HG02840 (cell line): Measurements from ENCODE around the gene NKX2-3.

Experiments
- ATAC-seq: cut with Tn5 transposase; IDR thresholded peaks from one replicate; pipeline ENCODE4 v1.9.1; 2021; ENCODE audit warnings: mild to moderate bottlenecking, moderate library complexity, moderate number of reproducible peaks; ENCODE audit not compliant: unreplicated experiment, low FRiP score

NKX2-3 gene

DNA sequence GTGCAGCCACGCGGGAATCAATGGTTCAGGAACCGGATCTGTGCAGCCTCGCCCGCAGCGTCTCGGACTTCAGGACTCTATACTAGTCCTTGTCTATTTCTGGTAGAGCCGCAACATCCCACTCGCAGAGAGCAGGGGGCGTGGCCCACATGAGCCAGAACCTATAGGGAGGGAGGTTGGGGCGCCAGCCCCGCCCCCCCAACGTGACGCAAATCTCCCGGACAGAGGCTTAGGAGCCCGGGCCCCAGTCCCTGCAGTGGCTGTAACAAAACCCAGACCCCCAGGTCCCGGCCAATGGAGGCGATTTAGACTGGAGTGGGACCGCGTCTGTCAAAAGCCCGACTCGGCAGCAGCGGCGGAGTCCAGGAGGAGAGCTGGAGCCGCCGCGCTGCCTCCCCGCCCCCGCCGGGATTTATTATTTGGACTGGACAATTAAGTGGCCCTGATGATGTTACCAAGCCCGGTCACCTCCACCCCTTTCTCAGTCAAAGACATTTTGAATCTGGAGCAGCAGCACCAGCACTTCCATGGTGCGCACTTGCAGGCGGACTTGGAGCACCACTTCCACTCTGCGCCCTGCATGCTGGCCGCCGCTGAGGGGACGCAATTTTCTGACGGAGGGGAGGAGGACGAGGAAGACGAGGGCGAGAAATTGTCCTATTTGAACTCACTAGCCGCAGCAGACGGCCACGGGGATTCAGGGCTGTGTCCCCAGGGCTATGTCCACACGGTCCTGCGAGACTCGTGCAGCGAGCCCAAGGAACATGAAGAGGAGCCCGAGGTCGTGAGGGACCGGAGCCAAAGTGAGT lies at the start of gene NKX2-3:
TSS of gene NKX2-3 (plus strand) at position 256 of the 809 bp plus-strand sequence. CDS start at position 446, 190 bp downstream.
- ATAC-seq = no peak

DNA sequence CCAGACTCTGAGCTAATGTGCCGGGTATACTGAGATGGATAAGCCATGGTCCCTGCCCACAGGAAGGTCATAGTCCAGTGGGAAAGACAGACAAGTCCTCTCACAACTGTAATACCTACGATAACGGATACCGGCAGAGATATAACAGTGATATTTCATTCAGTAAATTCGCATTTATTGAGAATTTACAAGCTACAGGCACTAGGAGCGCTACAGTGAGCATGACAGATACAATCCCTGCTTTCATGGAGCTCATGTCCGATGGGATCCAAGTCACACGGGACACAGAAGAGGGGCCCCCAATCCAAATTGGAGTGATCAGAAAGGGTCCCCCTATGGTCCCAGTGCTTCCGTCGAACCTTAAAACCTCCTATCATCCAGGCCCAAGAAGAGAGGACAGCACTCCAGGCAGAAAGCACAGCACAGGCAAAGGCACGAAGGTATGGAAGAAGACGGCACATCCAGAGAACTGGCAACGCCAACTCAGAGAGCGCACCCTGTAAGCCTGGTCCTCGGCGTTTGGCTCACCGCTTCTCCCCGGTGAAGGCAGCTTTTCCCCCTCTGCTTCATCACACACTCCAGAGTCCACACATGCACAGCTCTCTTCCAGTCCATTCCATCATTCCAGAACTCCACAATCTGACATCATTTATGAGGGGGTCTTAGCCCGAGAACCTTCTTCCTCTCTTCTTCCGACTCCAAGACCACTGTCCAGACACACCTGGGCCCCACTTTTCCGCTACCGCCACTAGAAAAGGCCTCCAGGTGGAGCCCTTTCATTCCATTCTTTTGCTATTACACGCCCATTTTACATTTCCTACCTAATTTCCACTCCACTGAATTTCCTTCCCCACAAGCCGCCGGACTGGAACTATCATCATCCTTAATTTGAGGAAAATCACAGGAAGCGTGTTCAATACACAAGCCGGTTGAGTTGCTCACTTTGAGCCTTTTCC lies 47.8 kb upstream of the NKX2-3 start:
- ATAC-seq = no peak

DNA sequence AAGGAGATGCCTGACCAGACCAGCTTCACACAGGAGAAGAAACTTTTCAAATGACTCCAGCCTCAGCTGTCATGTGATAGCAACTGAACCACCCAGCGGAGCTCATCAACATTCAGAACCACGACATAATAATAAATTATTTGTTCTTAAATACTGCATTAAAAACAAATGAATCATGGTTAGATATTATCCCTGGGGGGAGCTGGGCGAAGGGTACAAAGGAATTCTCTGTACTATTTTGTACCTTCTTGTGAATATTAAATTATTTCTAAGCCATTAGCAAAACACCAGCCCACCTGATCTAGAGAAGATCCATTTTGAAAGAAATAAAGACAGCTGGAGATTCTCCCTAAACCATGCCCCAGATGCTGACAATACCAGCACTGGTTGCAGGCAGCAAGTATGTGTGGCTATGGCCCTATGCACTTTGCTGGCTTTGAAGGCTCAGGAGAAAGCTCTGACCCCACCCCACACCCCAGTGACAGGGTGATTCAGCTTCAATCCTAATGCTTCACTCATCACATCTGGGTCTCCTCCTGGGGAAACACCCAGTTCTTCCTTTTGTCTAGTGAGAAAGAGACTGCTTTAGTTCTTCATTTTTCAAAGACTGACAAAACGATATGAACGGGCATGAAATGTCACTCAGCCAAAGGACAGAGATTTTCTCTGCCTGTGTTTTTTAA lies 45.5 kb upstream of the NKX2-3 start:
- ATAC-seq = no peak

DNA sequence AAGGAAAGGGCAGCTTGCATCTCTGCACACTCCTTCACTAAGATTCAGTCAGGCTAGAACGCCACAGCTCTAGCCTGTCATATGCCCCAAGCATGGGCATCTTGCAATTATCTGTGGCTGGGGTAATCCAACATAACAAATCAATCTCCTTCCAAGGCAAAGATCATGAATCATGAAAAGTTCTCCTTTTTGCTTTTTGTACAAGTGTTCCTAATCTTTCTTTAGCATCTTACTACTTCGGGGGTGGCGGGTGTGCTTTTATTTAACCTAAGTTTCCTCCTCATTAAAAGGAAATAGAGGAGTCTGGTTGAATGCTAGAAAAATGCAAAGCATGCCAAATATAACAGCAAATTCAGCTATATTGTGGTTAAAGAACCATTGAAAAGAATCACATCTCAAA lies 43.5 kb upstream of the NKX2-3 start:
- no peak for ATAC-seq

DNA sequence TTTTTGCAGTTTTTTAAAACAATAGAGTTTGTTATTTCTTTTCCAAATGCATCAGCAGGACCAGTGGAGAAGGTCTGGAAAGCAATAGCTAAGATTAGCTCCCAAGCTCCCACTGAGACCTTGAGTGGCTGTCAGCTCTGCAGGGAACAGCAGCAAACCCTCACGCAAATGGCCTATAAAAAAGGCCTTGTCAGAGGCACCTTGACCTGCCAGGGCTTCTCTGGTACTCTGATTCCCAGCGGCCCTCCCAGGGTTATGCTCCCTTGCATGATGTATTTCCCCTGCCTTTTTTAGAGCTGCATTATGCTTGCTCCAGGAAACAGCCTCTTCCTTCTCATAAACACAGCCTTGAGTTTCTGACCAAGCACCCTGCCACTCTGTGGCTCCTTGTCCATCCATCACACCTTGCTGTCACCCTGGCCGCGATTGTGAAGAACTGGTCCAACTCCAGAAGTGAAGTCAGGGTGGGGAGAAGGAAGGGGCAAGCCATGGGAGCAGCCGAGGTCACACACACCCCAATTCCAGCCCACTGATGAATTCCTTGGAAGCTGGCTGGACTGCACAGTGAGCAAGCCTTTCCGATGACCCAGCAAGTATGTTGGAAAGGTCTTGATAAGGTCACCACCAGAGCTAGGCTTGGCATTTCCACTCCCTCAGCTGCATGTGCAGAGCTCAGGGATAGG lies 35.3 kb upstream of the NKX2-3 start:
- no peak for ATAC-seq

DNA sequence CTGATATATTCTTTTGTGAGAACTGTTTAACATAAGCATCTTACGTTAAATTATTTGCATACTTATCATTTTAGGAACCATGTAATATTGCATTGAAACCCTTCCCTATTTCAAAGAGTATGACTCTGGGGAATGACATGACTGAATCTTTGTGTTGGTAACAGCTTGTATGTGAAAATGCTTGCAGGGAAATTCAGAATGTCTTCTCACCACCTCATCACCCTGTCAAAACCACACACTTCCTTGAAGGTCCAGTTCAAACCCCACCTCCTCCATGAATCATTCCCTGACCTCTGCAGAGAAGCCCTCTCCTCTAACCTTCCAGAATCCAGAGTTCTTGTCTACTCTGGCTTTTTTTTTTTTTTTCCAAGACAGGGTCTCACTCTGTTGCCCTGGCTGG lies 26.3 kb upstream of the NKX2-3 start:
- ATAC-seq = no peak

DNA sequence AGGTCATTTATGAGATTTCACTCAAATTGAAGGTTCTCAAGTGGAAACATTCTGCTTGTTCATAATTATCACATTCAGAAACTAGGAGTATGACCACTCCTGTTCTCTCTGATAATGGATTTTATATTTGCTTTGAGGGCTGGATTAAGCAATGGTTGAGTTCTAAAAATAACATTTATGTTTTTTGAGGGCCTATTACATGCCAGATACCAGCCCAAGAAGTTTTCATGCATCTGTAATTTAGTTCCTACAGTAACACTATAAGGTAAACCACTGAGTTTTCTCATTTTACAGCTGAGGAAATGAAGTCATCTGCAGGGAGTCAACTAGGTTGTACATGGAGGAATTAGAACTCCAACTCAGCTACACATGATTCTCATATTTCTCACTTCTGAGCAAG lies 25.5 kb upstream of the NKX2-3 start:
- no peak for ATAC-seq

DNA sequence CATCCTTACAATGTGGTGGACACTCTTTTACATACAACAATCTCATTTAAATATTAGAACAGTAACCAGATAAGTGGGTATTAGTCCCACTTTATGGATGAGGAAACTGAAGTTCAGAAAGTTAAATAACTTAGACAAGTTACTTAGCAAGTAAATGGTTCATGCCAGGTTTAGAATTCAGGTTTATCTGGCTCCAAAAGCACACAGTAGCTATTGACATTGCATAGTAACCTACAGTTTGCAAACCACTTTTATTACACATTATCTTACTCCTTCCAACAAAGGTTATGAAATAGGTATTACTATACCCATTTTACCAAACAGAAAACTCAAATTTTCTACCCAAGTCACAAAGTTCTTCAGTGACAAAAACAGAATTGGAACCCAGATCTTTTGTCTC lies 19.7 kb upstream of the NKX2-3 start:
- no peak for ATAC-seq

DNA sequence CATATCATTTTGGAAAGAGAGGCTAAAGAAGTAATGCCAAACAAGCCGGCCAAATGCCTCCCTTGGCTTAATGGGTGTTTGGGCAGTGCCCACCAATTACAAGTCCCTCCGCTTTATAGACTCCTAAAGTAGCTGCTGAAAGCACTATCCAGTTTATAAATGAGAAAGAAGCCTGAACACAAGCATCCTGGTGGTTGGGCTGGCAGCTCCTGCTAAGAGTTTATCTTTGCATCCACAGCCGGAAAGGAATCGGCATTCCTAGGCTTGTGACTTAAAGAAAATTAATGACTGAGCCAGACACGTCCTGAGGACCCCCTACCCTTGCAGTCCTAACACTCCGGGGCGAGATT lies 13.1 kb upstream of the NKX2-3 start:
- no peak for ATAC-seq

DNA sequence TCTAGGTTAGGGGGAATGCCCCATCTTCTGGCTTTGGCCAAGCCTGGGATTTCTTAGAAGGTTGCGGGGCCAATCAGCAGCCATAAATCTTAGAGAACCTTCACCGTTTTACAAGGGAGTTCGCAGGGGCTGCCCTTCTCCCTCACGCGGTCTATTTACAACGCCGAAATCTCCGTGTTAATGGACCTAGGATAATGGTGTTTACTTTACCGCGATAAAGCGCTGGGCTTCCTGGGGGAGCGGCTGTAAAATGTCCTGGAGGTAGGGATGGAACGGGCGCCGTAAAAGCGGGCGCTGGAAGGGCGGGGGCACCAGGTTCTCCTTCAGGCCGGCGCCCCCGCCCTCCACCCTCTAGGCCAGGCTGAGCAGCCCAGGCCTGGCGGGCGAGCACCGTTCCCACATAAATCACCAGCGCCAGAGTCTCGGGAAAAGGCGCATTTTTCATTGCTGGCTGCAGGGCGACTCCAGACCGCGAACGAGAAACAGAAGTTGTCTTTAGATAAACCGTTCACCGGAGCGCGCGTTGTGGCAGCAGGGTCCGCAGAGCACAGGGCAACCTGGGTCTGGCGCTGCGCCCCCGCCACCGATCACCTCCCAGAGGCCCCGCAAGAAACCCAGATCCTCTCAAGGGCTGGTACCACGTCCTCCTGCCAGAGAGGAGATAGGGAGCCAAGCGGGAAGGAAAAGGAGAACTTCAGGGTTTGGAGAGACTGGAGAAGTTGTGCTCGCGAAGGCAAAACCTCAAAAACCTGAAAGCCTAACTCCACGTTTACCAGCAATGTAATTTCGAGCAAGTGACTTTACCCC lies 12.5 kb upstream of the NKX2-3 start:
- ATAC-seq = no peak

DNA sequence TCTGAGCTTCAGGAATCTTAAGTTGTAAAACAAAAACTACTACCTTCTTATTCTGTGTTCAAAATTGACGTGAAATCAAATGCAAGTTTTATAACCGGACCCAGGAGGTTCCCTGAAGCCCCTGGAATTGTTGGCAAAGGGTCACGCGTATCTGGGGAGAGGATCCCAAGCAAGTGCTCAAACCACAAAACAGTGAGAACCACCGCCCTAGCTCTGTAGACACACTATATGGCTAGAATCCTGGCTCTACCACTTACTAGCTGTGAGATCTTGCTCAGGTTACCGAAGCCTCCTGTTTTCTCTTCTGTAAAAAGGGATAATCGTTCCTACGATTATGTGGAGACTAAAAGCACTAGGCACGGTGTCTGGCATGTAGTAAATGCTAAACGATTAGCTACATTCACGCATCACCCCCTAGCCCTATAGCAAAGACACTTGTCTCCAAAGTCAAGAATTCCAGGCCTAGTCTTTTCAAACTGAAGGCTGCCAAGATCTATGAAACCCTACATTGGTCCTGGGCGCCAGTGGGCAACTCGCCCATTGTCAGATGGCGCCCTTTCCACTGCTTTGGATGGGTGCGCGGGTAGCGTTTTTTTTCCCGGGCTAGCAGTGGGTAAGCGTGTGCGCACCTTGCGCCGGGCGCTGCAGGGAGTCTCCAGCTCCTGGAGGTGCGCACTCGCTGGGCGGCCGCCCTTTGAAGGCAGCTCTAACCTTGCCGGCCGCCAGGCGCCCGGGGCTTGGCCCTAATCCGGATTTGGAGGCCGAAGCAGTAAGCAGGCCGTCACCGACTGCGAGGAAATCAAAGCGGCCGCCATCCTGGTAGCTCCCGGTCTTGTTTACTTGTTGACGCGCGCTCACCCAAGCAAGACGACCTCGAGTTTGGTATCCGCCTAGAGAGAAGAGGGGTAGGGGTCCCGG lies 11.6 kb upstream of the NKX2-3 start:
- ATAC-seq = no peak

DNA sequence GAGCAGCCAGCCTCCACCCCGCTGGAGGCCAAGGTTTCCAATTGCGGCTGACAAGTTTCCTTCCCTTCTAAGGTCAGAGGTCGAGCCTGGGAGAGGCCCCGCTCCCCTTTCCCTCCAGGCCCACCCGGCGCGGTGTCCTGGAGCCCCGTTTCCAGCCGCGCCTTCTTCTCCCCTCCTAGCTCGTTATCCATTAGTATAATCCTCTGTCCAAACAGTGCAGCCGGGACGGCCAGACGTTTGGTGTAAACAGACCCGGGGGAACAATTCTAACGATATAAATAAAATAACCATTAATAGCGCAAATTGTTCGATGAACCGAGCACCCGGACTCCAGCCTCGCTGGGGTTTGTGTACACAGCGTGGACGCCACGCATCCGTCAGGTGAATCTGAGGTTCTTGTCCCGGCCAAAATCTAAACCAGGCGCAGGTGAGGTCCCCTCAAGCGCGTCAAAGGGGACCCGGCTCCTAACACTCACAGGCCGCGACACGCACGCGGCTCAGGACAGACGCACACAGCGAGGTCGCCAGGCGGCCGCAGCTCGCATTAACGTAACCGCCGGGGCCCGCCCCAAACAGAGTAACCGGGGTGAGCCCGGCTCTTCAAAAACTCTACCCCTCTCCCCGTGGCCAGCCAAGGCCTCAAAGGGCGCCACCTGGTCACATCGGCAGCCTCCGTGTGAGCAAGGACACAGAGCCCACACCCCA lies 10.8 kb upstream of the NKX2-3 start:
- no peak for ATAC-seq

DNA sequence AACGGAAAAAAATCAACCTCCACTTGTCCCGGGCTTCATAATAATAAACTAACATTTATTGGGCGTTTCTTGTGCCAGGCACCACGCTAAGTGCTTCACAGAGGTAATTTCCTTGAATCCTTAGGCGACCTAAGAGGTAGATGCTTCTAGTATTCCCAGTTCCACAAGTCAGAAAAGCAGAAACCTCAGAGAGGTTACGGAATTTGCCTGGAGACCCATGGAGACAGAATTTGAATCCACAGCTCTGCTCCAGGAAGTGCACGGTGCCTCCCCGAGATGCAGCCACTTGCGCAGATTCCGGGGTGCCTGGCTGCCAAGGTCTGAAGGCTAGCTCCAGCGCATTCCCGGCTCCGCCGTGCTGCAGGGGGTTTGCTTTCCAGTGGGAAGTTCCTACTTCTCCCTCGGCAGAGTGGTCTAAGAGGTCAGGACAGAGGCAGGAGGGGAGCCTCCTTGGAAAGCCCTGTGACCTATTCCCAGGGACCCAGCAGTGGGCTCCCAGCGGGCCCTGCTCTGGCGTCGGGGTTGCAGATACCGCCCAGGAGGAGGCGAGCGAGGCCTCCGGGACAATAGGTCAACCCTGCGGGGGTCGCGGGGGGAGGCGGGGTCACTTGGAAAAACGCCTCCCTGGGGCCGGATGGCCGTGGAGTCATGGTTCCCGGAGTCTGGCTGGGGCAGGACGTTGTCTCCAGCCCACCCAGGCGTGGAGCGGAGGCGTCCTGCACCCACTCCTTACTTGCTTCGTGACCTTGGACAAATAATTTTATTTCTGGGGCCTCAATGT lies 10.1 kb upstream of the NKX2-3 start:
- no peak for ATAC-seq

DNA sequence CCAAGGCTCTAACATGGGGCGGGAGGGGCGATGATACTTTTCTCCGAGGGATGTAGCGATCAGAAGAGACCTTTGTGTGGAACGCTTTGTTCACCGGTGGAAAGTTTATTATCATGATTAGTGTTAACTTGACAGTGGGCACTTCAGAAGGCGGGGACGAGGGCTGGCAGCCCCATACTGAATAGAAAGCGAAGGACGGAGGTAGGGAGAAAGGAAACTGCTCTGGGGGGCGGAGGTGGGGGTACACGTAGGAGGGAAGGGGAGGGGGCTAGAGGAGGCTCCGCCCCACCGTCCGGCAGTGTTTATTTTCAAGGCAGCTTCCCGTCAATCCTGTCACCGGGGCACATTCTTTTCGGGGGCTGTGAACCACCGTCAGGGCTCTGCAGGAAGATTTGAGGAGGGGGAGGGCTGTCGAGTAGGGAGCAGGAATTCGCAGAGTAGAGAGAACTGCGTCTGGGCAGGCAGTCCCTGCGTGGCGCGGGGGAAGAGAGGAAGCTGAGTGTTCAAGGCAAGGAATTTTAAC lies 9.4 kb upstream of the NKX2-3 start:
- ATAC-seq = no peak

DNA sequence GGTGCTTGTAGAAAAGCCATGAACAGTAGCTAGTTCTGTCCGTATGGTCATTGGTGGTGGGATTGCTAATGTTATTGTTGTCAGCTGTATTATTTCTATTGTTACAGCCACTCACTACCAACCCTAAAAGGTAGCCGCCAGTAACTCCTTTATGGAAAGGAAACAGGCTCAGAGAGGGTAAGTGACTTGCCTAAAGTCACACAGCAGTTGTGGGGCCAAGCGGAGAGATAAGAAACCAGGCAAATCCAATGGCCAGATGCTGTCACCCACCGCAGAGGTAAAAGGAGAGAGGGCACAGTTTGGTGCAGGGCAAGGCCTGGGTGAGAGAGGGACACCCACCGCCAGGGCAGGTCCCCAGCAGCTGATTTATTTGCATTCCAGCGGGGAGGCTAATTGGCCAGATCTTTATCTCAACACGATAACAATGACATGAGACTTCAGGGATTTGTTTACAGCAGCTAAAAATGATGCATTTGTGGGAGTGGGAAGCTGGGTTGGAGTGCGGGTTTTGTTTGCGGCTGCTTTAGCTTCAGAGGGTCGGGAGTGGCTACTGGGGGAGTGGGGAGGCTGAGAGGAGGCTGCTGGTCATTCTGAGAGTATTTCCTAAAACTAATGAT lies 8.6 kb upstream of the NKX2-3 start:
- no peak for ATAC-seq

DNA sequence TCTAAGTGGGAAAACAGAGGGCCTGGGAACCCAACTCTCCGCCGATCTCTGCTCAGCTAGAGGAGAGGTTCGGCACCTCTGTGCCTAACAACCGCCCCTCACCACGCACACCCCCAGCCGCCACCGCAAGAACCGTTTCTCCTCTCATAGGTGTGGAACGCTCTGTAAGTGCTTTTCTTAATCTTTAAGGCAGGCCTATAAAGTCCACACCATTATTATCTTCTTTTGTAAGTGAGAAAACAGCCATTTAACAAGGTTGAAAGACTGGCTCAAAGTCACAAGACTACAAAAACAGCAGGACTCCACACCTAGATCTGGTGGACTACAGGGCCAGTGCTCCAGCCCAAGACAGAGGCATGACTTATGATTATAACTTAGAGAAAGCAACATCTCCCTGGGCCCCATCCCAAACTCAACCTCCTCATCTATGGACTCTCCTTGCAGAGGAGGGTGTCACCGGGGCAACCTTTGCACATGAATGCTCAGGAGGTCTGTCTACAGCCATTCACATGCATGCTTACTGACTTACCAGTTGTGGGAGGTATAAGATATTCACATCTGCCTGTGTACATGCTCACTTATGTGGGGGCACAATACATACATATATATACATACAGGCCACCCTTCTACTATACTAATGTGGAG lies 7.9 kb upstream of the NKX2-3 start:
- no peak for ATAC-seq
